GM21737 (cell line): Measurements from ENCODE around the gene ADAMTS20.
"Not testable (repeated sequence)": the region's sequence is repeated elsewhere in the genome, so short reads cannot be mapped to it uniquely, and the experiment has no call there.

Source experiments
- ATAC-seq: cut with Tn5 transposase; IDR thresholded peaks from one replicate; pipeline ENCODE4 v1.9.1; 2021; ENCODE audit warnings: mild to moderate bottlenecking, moderate library complexity; ENCODE audit not compliant: unreplicated experiment

Gene ADAMTS20, protein sequence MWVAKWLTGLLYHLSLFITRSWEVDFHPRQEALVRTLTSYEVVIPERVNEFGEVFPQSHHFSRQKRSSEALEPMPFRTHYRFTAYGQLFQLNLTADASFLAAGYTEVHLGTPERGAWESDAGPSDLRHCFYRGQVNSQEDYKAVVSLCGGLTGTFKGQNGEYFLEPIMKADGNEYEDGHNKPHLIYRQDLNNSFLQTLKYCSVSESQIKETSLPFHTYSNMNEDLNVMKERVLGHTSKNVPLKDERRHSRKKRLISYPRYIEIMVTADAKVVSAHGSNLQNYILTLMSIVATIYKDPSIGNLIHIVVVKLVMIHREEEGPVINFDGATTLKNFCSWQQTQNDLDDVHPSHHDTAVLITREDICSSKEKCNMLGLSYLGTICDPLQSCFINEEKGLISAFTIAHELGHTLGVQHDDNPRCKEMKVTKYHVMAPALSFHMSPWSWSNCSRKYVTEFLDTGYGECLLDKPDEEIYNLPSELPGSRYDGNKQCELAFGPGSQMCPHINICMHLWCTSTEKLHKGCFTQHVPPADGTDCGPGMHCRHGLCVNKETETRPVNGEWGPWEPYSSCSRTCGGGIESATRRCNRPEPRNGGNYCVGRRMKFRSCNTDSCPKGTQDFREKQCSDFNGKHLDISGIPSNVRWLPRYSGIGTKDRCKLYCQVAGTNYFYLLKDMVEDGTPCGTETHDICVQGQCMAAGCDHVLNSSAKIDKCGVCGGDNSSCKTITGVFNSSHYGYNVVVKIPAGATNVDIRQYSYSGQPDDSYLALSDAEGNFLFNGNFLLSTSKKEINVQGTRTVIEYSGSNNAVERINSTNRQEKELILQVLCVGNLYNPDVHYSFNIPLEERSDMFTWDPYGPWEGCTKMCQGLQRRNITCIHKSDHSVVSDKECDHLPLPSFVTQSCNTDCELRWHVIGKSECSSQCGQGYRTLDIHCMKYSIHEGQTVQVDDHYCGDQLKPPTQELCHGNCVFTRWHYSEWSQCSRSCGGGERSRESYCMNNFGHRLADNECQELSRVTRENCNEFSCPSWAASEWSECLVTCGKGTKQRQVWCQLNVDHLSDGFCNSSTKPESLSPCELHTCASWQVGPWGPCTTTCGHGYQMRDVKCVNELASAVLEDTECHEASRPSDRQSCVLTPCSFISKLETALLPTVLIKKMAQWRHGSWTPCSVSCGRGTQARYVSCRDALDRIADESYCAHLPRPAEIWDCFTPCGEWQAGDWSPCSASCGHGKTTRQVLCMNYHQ (N-terminal part only)

DNA sequence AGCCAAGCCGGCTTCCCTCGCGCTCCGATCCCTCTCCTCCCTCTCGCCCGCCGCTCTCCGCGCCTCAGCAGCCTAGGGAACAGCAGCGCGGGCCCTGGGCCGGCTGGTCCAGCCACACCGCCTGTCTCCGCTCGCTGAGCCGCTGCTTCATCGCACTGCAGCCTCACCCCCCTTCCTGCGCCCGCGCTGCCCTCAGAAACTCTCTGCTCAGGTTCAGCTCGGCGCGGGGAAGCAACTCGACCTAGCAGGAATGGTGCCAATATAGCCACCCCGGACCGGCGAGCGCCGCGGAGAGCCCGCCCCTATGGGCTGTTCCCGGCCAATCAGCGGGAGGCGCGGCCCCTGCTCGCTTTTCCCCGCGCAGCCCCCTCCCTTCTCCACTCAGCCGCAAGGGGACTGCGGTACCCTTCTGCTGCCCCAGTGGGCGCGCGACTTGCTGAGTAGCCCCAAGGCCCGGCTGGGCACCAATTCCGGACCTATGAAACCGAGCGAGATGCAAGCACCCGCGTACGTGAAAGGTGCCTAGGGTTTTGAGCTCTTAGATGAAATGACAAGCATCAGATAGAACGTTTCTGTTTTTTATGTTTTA is at the start of gene ADAMTS20:
ADAMTS20 (minus strand) TSS at position 233 of the 589 bp plus-strand sequence. CDS start 282 bp downstream, outside the sequence.
- no peak for ATAC-seq

DNA sequence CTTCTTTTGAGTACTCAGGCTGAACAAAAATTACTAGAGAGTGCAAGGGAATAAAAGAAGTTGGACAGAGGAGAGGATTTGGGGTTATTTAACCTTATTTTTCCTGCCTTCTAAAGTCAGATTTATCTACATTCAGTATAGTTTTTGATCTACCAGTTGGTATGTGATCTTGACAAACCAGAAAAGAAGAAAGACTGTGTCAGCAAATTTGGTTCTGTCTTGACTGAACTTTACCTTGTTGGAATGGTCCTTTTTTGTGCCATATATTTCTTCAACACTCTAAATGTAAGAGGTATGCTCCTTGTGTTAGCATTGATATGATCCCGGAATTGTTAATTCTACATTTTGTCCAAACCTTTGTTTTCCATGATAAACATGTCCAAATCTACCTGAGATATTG is 47.7 kb upstream of the ADAMTS20 start:
- no peak for ATAC-seq

DNA sequence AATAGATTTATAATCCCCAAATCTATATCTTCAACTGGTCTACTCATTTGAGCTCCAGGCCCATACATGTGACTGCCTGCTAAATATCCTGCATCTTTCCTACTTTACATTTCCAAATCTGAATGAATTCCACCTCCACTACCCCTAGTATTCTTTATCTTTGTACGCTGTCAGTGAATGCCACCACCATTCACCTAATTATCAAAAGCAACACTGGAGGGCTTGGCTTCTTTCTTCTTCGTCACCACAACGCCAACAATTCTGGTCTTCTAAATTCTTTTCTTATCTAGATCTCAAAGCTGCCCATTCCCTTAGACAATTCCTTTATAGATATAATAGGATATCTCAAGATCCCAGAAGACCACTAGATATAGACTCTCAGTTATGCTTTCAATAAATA is 47.1 kb upstream of the ADAMTS20 start:
- no peak for ATAC-seq

DNA sequence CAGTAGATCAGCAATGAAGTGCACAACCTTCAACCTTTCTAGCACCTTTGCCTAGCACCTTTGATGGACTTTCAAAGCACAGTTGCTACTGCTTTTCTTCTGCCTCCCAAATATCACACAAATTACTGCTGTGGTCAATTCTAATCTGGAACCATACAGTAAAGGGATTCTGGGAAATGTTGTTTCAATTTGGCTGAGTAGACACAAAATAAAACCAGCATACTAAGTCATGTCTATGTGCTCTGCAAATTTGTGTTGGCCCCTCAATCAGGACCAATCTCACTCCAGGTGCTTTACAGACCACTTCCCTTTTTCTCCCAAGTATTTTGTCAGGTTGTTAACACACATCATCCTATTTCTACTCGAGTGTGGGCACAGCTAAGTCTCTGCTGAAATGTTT is 38.3 kb upstream of the ADAMTS20 start:
- ATAC-seq = no peak

DNA sequence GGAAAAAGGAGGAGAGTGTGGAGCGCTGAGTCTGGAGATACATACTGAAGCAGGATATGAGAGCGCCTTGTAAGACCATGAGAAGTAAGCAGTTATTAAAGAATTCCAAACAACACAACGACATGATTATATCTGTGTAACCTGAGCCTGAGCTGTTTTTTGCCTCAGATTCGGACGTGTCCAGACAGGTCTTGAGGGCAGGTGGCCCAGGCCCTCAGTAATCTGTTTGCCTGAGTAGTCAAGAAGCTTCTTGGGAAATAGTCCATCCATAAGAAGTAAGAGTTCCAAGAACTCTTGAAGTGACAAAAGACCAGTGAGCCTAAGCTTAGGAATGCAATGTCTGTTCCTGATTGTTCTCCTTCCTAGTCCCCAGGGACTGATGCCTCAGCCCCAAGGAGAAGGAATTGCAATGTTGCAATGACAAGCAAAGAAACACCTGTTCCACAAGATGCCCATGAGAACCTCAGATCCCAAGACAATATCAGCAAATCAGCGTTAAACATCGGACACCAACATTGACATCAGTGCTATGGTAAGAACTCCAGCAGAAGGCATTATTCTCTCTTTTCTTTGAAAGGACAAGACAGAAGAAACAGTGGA is 34.7 kb upstream of the ADAMTS20 start:
- ATAC-seq = no peak

DNA sequence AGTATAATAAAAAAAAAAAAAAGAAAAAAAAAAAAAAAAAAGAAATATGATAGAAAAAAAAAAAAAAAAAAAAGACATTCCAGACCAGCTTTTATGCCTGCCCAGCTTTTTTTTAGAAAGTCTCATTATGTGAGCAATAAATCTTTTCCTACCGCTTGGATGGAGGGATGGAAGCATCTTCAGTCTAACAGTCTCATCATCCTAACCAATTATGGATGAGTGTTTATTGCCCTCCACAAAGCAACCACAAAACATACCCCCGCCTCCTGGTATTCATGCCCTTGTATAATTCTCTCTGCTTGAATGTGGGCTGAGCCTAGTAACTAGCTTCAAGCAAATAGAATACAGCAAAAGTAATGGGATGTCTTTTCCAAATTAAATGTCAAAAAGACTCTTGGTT is 33.7 kb upstream of the ADAMTS20 start:
- no peak for ATAC-seq

DNA sequence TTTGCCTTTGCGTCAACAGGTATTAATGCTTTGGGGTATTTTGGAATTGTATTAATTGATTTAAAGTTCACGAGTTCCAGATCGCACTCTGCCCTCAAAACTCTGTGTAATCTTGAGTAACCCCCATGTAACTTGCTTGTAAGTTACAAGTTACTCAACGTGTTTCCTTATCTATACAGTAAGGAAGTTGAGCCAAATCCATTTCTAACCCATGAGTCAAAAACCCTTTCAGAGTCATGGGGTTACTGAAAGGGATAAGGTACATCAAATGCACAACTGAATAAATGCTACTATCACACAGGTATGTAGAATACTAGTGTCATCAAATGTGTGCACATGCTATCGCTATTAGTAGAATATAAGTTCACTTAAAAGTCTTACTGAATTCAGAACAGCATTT is 28.6 kb upstream of the ADAMTS20 start:
- no peak for ATAC-seq

DNA sequence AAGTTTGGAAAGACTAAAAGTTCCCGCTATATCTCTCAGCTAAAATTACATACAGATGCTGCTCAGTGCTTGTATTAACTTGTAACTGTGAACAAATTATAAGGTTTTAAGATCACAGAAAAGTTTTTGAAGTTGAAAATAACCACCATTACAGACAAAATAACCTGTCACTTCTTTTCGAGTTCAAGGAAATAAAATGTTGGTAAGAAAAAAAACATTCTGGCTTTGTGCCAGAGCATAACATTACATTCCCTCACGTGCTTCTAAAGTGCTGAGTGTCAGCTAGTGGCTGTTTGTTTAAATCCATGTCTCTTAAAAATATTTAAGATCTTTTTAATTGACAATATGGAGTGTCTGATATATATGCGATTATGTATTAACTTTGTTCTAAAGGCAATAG is 27.2 kb upstream of the ADAMTS20 start:
- no peak for ATAC-seq

DNA sequence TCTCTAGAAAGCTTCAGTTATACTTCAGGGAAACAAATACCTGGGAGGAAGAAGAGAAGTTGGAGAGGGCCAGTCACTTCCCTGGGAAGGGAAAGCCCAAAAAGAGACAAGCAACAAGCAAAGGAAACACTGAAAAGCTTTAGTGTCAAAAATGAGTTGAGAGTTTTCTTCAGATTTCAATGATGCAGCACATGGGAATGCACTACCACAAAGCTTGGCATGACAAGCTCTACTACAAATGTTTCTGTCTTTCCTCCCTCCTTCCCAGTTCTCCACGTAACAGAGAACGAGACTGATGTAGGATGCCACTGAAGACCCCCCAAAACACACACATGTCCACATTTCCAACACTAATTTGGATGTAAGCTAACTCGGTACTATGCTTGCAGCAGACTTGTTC is 26.8 kb upstream of the ADAMTS20 start:
- no peak for ATAC-seq

DNA sequence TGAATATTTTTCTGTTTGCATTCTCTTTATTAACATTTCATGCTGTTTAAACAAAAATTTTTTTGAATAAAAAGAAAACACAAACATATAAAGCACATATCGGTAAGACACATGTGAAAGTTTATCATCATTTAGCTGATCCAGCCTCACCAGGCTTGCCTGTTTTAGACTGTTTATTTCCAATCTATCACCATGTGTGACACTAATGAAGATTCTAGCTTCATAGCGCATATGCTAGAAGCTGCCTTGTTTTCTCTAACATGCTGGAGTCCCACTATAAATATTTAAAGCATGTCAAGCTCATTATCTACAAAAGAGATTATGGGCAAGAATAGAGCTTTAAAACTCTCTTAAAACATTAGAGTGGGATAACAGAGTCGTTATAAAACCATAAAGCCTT is 25.4 kb upstream of the ADAMTS20 start:
- ATAC-seq = no peak

DNA sequence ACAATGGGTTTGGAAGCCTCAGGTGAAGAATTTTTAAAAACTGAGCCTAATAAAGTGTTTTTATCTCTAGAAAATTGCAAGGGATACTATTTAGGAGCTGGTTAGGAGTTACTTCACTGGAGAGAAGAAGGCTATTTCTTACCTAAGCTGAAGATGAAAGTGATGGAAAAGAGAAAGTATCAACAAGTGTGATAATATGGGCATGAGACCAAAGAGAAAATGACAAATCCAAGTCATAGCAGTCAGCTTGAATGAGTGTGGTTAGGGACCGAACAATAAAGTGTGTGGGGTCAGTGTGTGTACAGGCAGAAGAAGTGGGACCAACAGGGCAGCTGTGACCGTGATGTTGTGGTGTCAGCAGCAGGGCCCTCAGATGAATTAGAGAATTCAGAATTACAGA is 24.2 kb upstream of the ADAMTS20 start:
- ATAC-seq = no peak

DNA sequence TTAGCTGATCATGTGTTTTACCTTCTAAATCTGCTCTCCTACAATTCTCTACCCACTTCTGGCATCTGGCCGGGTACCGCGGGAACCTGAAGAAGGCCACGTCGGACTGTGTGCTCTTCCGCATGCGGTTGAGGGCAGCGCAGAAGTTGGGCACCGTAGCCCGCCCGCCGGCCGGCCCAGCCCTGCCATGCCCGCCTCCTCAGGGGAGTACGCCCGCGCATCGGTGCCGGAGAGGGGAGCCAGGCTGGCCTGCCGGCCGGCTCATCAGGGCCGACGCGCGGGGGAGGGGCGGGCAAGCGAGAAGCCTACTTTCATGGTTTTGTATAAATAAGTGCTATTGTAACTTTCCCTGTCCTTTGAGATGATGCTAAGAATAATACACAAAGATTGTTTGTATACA is 19.9 kb upstream of the ADAMTS20 start:
- no peak for ATAC-seq

DNA sequence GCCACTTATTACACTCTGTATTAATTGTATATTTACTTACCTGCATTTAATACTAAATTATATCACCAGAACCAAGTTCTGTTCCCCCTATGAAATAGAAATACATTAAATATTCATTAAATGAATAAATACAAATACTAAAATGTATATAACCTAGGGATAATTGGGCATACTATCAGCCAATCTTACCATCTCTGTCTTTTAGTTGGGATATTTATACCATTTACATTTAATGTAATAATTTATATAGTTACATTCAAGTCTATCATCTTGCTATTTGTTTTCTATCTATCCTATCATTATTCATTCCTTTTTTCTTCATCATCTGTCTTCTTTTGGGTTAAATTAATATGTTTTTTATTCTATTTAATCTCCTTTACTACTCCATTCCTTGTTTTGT is 4.1 kb upstream of the ADAMTS20 start:
- ATAC-seq = no peak

DNA sequence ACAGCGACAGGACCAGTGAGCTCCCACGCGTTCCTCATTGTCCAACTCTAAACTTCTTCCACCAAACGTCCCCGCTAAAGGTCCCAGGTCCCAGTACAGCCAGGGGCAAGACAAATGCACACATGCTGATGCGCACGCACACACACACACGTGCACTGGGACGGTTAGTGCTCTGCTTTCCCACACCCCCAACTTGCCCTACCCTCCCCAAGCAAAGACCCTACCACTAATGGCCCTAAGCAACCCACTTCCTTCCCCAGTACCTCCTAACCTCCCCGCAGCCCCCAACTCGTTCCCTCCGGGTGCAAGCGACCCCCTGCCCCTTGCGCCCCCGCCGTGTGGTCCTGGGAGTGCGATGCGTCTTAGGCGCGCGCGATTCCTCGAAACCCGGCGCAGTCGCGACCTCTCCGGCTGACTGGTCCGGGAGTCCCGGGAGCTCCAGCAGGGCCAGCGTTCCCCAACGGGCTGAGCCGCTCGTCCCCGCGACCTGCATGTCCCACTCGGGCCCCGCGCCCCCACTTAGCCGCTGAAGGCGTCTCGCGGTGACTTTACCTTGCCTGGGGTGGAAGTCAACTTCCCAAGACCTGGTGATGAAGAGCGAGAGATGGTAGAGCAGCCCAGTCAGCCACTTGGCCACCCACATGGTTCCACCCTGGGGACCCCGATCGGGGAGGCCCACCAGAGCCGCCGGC is 578 bp downstream of the ADAMTS20 start:
- no peak for ATAC-seq

DNA sequence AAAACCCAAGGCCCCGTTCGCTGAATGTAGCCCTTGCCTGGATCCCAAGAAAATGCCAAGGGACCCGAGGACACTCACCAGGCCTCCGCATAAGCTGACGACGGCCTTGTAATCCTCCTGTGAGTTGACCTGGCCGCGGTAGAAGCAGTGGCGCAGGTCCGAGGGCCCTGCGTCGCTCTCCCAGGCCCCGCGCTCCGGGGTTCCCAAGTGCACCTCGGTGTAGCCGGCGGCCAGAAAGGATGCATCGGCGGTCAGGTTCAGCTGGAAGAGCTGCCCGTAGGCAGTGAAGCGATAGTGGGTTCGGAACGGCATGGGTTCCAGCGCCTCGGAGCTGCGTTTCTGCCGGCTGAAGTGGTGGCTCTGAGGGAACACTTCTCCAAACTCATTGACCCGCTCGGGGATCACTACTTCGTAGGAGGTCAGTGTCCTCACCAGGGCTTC is 1.2 kb downstream of the ADAMTS20 start:
- no peak for ATAC-seq

DNA sequence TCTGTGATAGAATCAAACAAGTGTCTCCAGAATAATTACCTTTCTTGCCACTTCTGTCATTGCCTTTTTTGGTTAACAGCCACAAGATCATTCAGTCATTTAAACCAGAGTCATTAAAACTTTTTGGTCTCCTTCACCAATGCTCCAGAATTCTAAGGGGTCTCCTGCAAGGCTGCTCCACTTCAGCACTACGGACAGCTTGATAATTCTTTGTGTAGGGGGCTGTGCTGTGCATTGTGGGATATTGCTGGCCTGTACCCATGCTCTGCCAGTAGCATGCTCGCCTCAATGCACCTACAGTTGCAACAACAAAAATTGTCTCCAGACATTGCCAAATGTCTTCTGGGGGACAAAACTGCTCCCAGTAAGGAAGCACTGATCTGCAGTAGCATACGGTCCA is 7.3 kb downstream of the ADAMTS20 start:
- ATAC-seq = no peak

DNA sequence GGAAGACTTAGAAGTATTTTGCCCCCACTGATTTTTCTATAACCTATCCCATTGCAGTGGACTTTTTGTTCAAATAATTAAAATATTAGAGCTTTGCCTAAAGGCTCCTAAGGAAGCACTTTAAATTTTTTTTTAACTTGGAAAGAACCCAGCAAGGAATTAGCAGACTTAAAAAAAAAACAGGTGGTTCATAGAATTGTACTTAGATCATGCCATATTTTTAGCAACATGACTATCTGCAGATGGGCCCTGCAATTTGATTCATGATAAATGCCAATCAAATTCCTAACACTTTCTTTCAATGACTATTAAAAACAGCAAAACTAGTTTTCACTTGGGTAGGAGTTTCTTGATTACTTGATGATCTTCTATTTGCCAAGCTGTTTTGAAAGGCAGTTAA is 11.5 kb downstream of the ADAMTS20 start:
- no peak for ATAC-seq

DNA sequence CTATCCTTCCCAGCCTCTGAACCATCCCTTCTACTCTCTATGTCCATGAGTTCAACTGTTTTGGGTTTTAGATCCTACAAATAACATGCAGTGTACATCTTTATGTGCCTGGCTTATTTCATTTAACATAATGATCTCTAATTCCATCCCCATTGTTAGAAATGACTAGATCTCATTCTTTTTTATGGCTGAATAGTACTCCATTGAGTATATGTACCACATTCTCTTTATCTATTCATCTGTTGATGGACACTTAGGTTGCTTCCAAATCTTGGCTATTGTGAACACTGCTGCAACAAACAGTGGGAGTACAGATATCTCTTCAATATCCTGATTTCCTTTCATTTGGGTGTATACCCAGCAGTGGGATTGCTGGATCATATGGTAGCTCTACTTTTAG is 14.3 kb downstream of the ADAMTS20 start:
- not testable (repeated sequence) for ATAC-seq

DNA sequence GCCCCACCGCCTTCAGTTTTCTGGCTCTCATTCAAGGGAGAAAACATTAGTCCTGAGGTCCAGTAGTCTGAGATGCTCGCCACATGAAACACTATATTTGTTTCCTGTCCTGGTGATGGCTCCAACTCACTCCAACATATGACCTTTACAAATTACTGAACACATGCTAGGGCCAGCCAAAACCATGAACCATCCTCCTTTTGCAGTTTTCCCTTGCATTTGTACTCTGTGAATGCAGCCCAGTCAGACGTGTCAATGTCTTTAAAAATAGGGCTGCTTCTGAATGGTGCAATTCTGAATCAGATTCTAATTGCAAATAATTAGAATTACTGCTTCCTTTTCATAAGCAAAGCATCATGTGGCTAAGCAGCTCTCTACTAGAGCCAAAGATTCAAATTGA is 36.0 kb downstream of the ADAMTS20 start:
- ATAC-seq = no peak

DNA sequence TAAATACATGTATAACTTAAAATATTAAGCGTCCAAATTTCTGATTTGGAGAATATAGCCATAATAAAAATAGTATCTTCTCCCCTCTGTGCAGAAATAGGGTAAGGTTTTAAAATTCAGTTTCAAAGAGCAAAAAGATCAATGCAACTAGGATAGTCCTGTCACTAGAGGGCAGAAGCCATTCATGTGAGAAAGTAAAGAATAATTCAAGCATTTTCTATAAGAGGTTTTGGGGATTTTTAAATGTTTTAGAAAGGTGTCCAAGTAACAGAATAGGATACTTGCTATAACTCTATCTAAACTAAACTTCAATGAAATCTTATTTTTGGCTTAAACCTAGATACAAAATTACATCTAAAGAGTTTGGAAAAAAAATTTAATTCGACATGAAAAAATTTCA is 50.3 kb downstream of the ADAMTS20 start:
- no peak for ATAC-seq
